ENCODE data around the gene EPB41L1.

The EPB41L1 gene

DNA sequence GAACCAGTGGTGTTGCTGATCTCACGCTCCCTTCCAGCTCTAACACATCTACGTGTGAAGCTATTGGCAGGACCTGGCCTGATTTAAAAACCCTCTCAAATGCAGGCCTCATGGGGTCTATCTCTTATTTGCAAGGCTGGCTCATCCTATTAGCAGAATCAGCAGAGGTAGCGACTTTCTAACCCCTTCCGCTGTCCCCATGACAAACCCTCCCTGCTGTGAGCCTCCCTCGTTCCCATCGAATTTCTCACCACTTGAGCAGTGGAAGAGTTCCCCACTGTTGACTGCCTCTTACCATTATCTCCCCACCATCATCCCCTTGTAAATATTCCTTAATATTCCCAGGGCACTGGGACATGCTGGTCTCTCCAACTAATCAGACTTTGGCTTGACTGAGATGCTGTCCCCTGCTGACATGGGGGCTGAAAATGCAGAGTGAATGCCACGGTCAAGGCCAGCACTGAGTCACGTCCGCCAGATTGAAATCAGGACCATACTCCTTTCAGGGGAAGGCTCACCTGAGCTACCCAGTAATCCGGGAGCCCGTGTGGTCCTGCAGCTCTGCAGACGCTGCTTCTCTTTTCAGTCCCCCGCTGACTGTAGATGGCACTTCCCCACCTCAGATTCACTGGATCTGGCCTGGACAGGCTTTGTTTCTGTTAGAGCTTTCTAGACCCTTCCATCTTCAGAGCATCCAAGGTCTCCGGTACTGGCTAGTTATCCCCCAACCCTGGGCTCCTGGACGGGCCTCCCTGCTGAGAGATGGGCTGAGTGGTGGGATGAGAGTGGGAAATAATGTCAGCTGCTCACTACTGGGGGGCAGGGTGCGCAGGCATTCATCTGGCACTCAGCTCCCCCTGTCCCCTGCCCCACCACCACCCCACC, 104.9 kb downstream of the EPB41L1 start:
- TF ChIP-seq FOXP2 (optimal IDR thresholded peaks at IDR 0.05; ENCODE audit: borderline replicate concordance, extremely low read depth, extremely low read length, insufficient read depth) (no peak), SIN3A (IDR thresholded peaks at IDR 0.05; ENCODE audit: borderline replicate concordance, insufficient read depth, low read length) (no peak), POLR2AphosphoS5 (IDR thresholded peaks at IDR 0.05; ENCODE audit: low read depth, low read length) (no peak), TAF1 (IDR thresholded peaks at IDR 0.05; ENCODE audit: borderline replicate concordance, insufficient read depth, low read length) (no peak)
- TF ChIP-seq, protein P1, sequence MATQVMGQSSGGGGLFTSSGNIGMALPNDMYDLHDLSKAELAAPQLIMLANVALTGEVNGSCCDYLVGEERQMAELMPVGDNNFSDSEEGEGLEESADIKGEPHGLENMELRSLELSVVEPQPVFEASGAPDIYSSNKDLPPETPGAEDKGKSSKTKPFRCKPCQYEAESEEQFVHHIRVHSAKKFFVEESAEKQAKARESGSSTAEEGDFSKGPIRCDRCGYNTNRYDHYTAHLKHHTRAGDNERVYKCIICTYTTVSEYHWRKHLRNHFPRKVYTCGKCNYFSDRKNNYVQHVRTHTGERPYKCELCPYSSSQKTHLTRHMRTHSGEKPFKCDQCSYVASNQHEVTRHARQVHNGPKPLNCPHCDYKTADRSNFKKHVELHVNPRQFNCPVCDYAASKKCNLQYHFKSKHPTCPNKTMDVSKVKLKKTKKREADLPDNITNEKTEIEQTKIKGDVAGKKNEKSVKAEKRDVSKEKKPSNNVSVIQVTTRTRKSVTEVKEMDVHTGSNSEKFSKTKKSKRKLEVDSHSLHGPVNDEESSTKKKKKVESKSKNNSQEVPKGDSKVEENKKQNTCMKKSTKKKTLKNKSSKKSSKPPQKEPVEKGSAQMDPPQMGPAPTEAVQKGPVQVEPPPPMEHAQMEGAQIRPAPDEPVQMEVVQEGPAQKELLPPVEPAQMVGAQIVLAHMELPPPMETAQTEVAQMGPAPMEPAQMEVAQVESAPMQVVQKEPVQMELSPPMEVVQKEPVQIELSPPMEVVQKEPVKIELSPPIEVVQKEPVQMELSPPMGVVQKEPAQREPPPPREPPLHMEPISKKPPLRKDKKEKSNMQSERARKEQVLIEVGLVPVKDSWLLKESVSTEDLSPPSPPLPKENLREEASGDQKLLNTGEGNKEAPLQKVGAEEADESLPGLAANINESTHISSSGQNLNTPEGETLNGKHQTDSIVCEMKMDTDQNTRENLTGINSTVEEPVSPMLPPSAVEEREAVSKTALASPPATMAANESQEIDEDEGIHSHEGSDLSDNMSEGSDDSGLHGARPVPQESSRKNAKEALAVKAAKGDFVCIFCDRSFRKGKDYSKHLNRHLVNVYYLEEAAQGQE (IDR thresholded peaks at IDR 0.05; ENCODE audit: insufficient read depth in 1 of 2, low read depth in 2 of 2, low read length in 2 of 2): no peak

DNA sequence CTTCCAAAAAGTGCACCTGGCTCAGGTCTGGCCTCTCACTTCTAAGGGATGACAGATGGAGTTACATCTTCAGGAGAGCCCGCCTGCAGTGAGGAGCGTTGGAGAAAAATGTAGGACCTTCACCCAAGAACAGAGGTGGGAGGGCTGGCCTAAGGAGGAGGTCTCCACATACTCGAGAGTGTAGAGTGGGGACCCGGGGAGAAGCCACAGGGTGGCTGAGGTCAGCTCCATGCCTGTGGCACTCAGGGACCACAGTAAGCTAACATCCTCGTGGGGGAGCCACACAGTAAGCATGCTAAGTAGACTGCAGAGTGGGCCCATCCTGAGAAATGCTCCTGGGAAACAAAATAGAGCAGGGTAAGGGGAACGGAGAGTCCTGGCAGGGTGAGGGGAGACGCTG, 105.8 kb downstream of the EPB41L1 start:
- TF ChIP-seq, protein P1 (IDR thresholded peaks at IDR 0.05; ENCODE audit: insufficient read depth in 1 of 2, low read depth in 2 of 2, low read length in 2 of 2): no peak
- TF ChIP-seq TAF1 (IDR thresholded peaks at IDR 0.05; ENCODE audit: borderline replicate concordance, insufficient read depth, low read length): no peak
- TF ChIP-seq SIN3A (IDR thresholded peaks at IDR 0.05; ENCODE audit: borderline replicate concordance, insufficient read depth, low read length): no peak
- TF ChIP-seq POLR2AphosphoS5 (IDR thresholded peaks at IDR 0.05; ENCODE audit: low read depth, low read length): no peak

DNA sequence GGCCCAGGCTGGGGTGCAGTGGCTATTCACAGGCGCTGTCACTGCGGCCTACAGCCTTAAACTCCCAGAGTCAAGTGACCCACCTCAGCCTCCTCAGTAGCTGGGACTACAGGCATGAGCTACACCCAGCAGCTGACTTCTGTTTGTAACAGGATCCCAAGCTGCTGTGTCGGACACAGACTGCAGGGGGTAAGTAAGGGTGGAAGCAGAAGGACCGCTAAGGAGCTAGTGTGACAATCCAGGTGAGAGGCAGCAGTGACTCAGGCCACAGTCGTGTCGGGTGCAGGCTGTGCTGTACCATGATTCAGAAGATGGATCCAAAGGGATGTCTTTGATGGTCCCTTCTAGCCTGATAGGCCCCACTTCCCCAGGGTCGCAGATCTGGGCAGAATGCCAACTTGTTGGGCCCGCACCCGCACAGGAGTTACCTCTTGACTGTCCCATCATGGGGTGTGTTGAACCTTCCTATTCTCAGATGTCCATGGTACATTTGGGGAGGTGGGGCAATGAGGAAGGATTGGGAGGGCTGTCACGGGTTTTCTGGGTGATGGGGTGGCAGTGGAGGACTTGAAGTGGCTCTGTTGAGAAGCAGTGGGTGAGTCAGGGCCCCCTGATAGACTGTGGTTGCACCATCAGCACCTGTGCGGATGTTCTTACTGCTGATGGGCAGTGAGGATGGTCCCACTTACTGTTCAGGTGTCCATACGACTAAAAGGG, 107.0 kb downstream of the EPB41L1 start:
- no peak for TF ChIP-seq FOXP2 (optimal IDR thresholded peaks at IDR 0.05; ENCODE audit: borderline replicate concordance, extremely low read depth, extremely low read length, insufficient read depth)
- TF ChIP-seq, protein P1 (IDR thresholded peaks at IDR 0.05; ENCODE audit: insufficient read depth in 1 of 2, low read depth in 2 of 2, low read length in 2 of 2): no peak
- TF ChIP-seq POLR2AphosphoS5 (IDR thresholded peaks at IDR 0.05; ENCODE audit: low read depth, low read length): no peak
- no peak for TF ChIP-seq SIN3A (IDR thresholded peaks at IDR 0.05; ENCODE audit: borderline replicate concordance, insufficient read depth, low read length)
- TF ChIP-seq TAF1 (IDR thresholded peaks at IDR 0.05; ENCODE audit: borderline replicate concordance, insufficient read depth, low read length): no peak

DNA sequence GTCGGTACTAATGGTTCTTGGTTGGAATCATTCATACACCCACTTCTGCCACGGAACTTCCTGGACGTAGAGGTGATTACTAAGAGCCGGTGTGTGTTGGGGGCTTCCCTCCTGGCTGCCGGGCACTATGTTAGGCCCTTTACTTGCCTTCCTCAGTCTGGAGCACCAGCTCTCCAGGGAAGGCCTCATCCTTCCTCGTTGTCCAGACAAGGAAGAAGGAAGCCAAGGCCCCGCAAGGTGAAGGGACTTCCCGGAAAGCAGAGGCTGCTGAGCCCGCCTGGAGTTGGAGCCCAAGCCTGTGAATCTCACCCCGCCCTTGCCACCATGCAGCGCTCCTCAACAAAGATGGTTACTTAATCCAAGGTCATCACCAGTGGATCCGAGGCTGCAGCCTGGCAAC, 107.9 kb downstream of the EPB41L1 start:
- TF ChIP-seq SIN3A (IDR thresholded peaks at IDR 0.05; ENCODE audit: borderline replicate concordance, insufficient read depth, low read length) (no peak), FOXP2 (optimal IDR thresholded peaks at IDR 0.05; ENCODE audit: borderline replicate concordance, extremely low read depth, extremely low read length, insufficient read depth) (no peak), POLR2AphosphoS5 (IDR thresholded peaks at IDR 0.05; ENCODE audit: low read depth, low read length) (no peak), TAF1 (IDR thresholded peaks at IDR 0.05; ENCODE audit: borderline replicate concordance, insufficient read depth, low read length) (no peak)
- TF ChIP-seq, protein P1 (IDR thresholded peaks at IDR 0.05; ENCODE audit: insufficient read depth in 1 of 2, low read depth in 2 of 2, low read length in 2 of 2): no peak

Data from PFSK-1 (cell line).